PC-3 (cell line): Measurements from ENCODE around the gene CNTNAP5. TPM values are rescaled to one million over a fixed set of nuclear protein-coding genes. Genes with fewer than 3 reads are reported as not detected.

Source experiments
- ATAC-seq: fragments of 200-7000 bp; cut with Tn5 transposase; 2 replicates; pipeline ENCODE4 v1.9.1; 2020; ENCODE audit warnings: mild to moderate bottlenecking, moderate library complexity
- BruUV-seq: library from RNA; stranded (reverse); fragments of 400-500 nt; replicated peaks from 2 replicates; lab custom pipeline; 2021; lab: Mats Ljungman, UMichigan
- CTCF ChIA-PET: fragments of 300-600 bp; sonication (Branson Sonifier 250); formaldehyde crosslinking; loops from one replicate; lab custom pipeline; 2022; ENCODE audit warnings: antibody characterized with exemption; lab: Charles Lee
- POLR2A ChIA-PET: fragments of 300-600 bp; sonication (Branson Sonifier 250); formaldehyde crosslinking; loops from one replicate; lab custom pipeline; 2022; ENCODE audit warnings: antibody characterized with exemption; ENCODE audit not compliant: unreplicated experiment; lab: Charles Lee
- DNase-seq: peaks from one replicate; pipeline ENCODE4 v3.0.0-alpha.2; 2015
- H2AFZ ChIP-seq: fragments of 300-600 bp; sonication (generic); 2 replicates; pipeline ENCODE4 v1.6.0; 2016; ENCODE audit warnings: antibody characterized with exemption, low read length
- H3F3A ChIP-seq: fragments of 300-600 bp; sonication (generic); one replicate; pipeline ENCODE4 v1.6.0; 2017; ENCODE audit warnings: antibody characterized with exemption, low read length, control low read depth, mild to moderate bottlenecking; ENCODE audit not compliant: unreplicated experiment
- H3K27ac ChIP-seq: fragments of 300-600 bp; sonication (generic); 2 replicates; pipeline ENCODE4 v1.5.1; 2016; ENCODE audit warnings: mild to moderate bottlenecking, low read length
- H3K27me3 ChIP-seq: fragments of 300-600 bp; sonication (generic); 2 replicates; pipeline ENCODE4 v1.6.1; 2016; ENCODE audit warnings: low read length, mixed read lengths
- H3K36me3 ChIP-seq: fragments of 300-600 bp; sonication (generic); 2 replicates; pipeline ENCODE4 v1.6.1; 2016; ENCODE audit warnings: low read depth, mixed run types, low read length, mixed read lengths
- H3K4me1 ChIP-seq: fragments of 300-600 bp; sonication (generic); 2 replicates; pipeline ENCODE4 v1.5.1; 2016; ENCODE audit warnings: low read length; ENCODE audit not compliant: insufficient read depth
- H3K4me2 ChIP-seq: fragments of 300-600 bp; sonication (generic); 2 replicates; pipeline ENCODE4 v1.6.0; 2016; ENCODE audit warnings: low read length
- H3K4me3 ChIP-seq: fragments of 300-600 bp; sonication (generic); 2 replicates; pipeline ENCODE4 v1.5.1; 2016; ENCODE audit warnings: mild to moderate bottlenecking, low read length, mixed read lengths
- H3K79me2 ChIP-seq: fragments of 300-600 bp; sonication (generic); 2 replicates; pipeline ENCODE4 v1.6.1; 2017; ENCODE audit warnings: low read length, mixed read lengths
- H3K9ac ChIP-seq: fragments of 300-600 bp; sonication (generic); 2 replicates; pipeline ENCODE4 v1.6.0; 2016; ENCODE audit warnings: mild to moderate bottlenecking, low read length
- H3K9me2 ChIP-seq: fragments of 300-600 bp; sonication (generic); replicated peaks from 2 replicates; pipeline ENCODE4 v1.6.1; 2016; ENCODE audit warnings: mixed run types, low read length, mixed read lengths
- H3K9me3 ChIP-seq: fragments of 300-600 bp; sonication (generic); 2 replicates; pipeline ENCODE4 v1.6.1; 2016; ENCODE audit warnings: low read length, mixed read lengths
- H4K20me1 ChIP-seq: fragments of 300-600 bp; sonication (generic); 2 replicates; pipeline ENCODE4 v1.6.1; 2016; ENCODE audit warnings: low read length, mixed read lengths
- EZH2 ChIP-seq: fragments of 300-600 bp; sonication (generic); IDR thresholded peaks from one replicate; pipeline ENCODE4 v1.6.1; 2017; ENCODE audit warnings: antibody characterized with exemption, mild to moderate bottlenecking, low read length; ENCODE audit not compliant: unreplicated experiment
- EZH2phosphoT487 ChIP-seq: fragments of 300-600 bp; sonication (generic); IDR thresholded peaks from 2 replicates; pipeline ENCODE4 v1.6.1; 2018; ENCODE audit warnings: mild to moderate bottlenecking, antibody characterized with exemption, low read length, borderline replicate concordance
- intact Hi-C: fragments of 100-400 bp; cut with micrococcal nuclease; formaldehyde crosslinking; loops from 2 replicates; pipeline ENCODE4 v1.9.0; 2023
- total RNA-seq: library from RNA; depleted of rRNA; stranded (reverse); fragments of >200 nt; gene quantifications from 2 replicates; pipeline ENCODE4 v1.2.3, GENCODE V29; 2014
- TF ChIP-seq, protein P1 (sequence below): fragments of 300-600 bp; sonication (generic); conservative IDR thresholded peaks from 2 replicates; pipeline ENCODE4 v1.5.1; 2017; ENCODE audit warnings: antibody characterized with exemption, low read depth, mild to moderate bottlenecking, low read length

CNTNAP5 gene
- total RNA-seq, 1 experiment from 2014 or later: not detected

DNA sequence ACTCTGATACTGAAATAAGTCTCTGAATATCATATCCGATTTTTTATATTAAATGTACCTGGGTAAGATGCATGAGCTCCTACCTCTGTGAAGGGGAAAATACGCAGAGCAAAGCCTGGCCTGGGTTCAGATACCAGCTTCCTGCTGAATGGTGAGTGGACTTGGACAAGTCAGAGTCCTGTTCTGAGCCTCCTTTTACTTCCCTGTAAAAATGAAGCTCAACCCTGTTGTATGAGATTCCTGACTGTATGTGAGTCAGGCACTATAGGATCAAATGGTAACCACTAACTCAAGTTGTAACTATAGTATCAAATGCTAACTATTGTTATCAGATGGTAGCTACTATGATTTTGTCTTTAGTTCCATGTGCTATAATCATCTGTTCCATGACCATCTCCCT, 561.7 kb downstream of the CNTNAP5 start:
- Histone ChIP-seq H3K9me2 (no peaks in the 10 kb centered on the region), H2AFZ (no peak overlapping the region), H3K4me1 (no peaks in the 10 kb centered on the region), H4K20me1 (no peaks in the 10 kb centered on the region), H3K9ac (no peak overlapping the region), H3K4me3 (no peak overlapping the region), H3K27me3 (0 out of 2 replicates have a peak, but pooled peaks cover 2% of the 10 kb centered on the region), H3K36me3 (no peaks in the 10 kb centered on the region), H3K4me2 (no peak overlapping the region), H3K27ac (no peak overlapping the region), H3K9me3 (no peaks in the 10 kb centered on the region), H3F3A (no peaks in the 10 kb centered on the region), H3K79me2 (no peaks in the 10 kb centered on the region)
- CTCF ChIA-PET: no interaction called here
- BruUV-seq: no TSS peak
- TF ChIP-seq, protein P1, sequence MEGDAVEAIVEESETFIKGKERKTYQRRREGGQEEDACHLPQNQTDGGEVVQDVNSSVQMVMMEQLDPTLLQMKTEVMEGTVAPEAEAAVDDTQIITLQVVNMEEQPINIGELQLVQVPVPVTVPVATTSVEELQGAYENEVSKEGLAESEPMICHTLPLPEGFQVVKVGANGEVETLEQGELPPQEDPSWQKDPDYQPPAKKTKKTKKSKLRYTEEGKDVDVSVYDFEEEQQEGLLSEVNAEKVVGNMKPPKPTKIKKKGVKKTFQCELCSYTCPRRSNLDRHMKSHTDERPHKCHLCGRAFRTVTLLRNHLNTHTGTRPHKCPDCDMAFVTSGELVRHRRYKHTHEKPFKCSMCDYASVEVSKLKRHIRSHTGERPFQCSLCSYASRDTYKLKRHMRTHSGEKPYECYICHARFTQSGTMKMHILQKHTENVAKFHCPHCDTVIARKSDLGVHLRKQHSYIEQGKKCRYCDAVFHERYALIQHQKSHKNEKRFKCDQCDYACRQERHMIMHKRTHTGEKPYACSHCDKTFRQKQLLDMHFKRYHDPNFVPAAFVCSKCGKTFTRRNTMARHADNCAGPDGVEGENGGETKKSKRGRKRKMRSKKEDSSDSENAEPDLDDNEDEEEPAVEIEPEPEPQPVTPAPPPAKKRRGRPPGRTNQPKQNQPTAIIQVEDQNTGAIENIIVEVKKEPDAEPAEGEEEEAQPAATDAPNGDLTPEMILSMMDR: no peak
- TF ChIP-seq EZH2 (no peak), EZH2phosphoT487 (no peak)
- POLR2A ChIA-PET: no interaction called here
- intact Hi-C loops: no loop called here
- DNase-seq: no peak
- no peak for ATAC-seq

DNA sequence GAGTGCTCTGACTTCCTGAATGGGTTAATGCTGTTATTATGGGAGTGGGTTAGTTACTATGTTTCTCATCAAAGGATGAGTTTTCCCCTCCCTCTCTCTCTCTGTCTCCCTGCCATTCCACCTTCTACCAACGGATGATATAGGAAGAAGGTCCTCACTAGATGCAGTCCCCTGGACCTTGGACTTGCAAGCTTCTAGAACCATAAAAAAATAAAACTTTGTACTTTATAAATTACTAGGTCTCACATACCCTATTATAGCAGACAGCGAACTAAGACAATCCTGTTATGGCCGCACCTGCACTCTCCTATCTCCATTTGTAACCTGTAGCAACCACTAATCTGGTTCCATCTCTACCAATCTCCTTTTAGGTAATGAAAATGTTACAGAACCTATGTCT, 564.9 kb downstream of the CNTNAP5 start:
- ATAC-seq: no peak

DNA sequence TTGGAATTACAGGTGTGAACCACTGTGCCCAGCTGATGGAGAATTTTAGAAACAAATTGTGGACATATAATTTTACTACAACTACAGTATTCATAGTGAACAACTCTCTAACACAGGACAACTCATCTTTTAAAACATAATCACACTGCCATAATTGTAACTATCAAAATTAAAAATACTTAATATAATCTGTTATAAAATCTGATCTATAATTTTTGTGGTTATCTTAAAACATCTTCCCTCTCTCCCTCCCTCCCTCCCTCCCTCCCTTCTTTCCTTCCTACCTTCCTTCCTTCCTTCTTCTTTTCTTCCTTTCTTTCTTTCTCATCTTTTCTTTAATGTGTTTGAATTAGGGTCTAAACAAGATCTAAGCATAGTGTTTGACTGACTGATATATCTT, 577.7 kb downstream of the CNTNAP5 start:
- no peak for DNase-seq
- Histone ChIP-seq H2AFZ (no peak overlapping the region), H3K27me3 (no peaks in the 10 kb centered on the region), H3K4me1 (no peaks in the 10 kb centered on the region), H3K9me2 (no peaks in the 10 kb centered on the region), H3K27ac (no peak overlapping the region), H3K79me2 (no peaks in the 10 kb centered on the region), H3K4me2 (no peak overlapping the region), H3F3A (no peaks in the 10 kb centered on the region), H3K4me3 (no peak overlapping the region), H4K20me1 (no peaks in the 10 kb centered on the region), H3K9me3 (no peaks in the 10 kb centered on the region), H3K36me3 (no peaks in the 10 kb centered on the region), H3K9ac (no peak overlapping the region)
- TF ChIP-seq, protein P1: no peak
- TF ChIP-seq EZH2phosphoT487 (no peak), EZH2 (no peak)
- POLR2A ChIA-PET: no interaction called here
- ATAC-seq: no peak
- CTCF ChIA-PET: no interaction called here
- intact Hi-C loops: no loop called here
- BruUV-seq: no TSS peak

More for the DNA sequence above, 564.9 kb downstream of the CNTNAP5 start:
- TF ChIP-seq, protein P1: no peak
- no peak for TF ChIP-seq EZH2
- no peak for TF ChIP-seq EZH2phosphoT487
- Histone ChIP-seq H3K9me2 (no peaks in the 10 kb centered on the region), H4K20me1 (no peaks in the 10 kb centered on the region), H3K79me2 (no peaks in the 10 kb centered on the region), H3K36me3 (no peaks in the 10 kb centered on the region), H3F3A (no peaks in the 10 kb centered on the region), H2AFZ (no peak overlapping the region), H3K27me3 (no peaks in the 10 kb centered on the region), H3K9ac (no peak overlapping the region), H3K4me2 (no peak overlapping the region), H3K4me1 (no peaks in the 10 kb centered on the region), H3K9me3 (no peaks in the 10 kb centered on the region), H3K4me3 (no peak overlapping the region), H3K27ac (no peak overlapping the region)
- no TSS peak for BruUV-seq
- DNase-seq: no peak
- POLR2A ChIA-PET: no interaction called here
- intact Hi-C loops: no loop called here
- CTCF ChIA-PET: no interaction called here
